Measurements from ENCODE around the gene TCF3. TPM values are rescaled to one million over a fixed set of nuclear protein-coding genes. Genes with fewer than 3 reads are reported as not detected.

TCF3 gene
- total and polyA plus RNA-seq, 10 of the 15 experiments (the other 5 are each of a cell fraction or from before 2014, with no cell fraction given) = 6.7 to 282 (median 70.7) TPM

GRCh38 chr19:1650650-1651567 lies 1.5 kb downstream of the TCF3 start (continued):
- TF ChIP-seq PBX3 (IDR thresholded peaks at IDR 0.05; ENCODE audit: insufficient replicate concordance, low read depth, low read length) = no peak
- no peak for TF ChIP-seq RBBP5 (conservative IDR thresholded peaks at IDR 0.05)
- 0 out of 2 replicates have a peak, but pooled peaks have one; percentile 23 for TF ChIP-seq NFIC (IDR thresholded peaks at IDR 0.05; ENCODE audit: low read depth, low read length)
- TF ChIP-seq SIX5 (IDR thresholded peaks at IDR 0.05; ENCODE audit: low read depth, low read length, severe bottlenecking) = no peak
- TF ChIP-seq CBFB (IDR thresholded peaks at IDR 0.05; ENCODE audit: low read depth) = peak; percentile 45; the same call in 1 of the 2 replicates
- TF ChIP-seq PAX8 (IDR thresholded peaks at IDR 0.05) = no peak
- TF ChIP-seq ZNF24 (IDR thresholded peaks at IDR 0.05) = no peak
- no peak for TF ChIP-seq KAT2A (conservative IDR thresholded peaks at IDR 0.05; ENCODE audit: control insufficient read depth, low read depth, low read length)
- TF ChIP-seq BHLHE40 (IDR thresholded peaks at IDR 0.05; ENCODE audit: borderline replicate concordance in 1 of 2, low read depth in 2 of 2, low read length in 1 of 2) = peak; percentile 6 to 16; a peak in 1 of 4 replicates
- 0 out of 2 replicates have a peak, but pooled peaks have one; percentile 33 for TF ChIP-seq PML (IDR thresholded peaks at IDR 0.05; ENCODE audit: low read length)
- peak; percentile 66; the same call in 1 of the 2 replicates for TF ChIP-seq CHD1 (IDR thresholded peaks at IDR 0.05; ENCODE audit: low read depth, low read length)
- peak; percentile 19 for TF ChIP-seq RAD21 (IDR thresholded peaks at IDR 0.05; ENCODE audit: insufficient read depth, low read depth, low read length)
- peak; percentile 70; the same call in 1 of the 2 replicates for TF ChIP-seq TARDBP (IDR thresholded peaks at IDR 0.05; ENCODE audit: borderline replicate concordance)
- TF ChIP-seq POU2F2 (IDR thresholded peaks at IDR 0.05; ENCODE audit: borderline replicate concordance, low read depth, low read length) = no peak; the same call in 2 of the 3 replicates
- TF ChIP-seq, protein P1, sequence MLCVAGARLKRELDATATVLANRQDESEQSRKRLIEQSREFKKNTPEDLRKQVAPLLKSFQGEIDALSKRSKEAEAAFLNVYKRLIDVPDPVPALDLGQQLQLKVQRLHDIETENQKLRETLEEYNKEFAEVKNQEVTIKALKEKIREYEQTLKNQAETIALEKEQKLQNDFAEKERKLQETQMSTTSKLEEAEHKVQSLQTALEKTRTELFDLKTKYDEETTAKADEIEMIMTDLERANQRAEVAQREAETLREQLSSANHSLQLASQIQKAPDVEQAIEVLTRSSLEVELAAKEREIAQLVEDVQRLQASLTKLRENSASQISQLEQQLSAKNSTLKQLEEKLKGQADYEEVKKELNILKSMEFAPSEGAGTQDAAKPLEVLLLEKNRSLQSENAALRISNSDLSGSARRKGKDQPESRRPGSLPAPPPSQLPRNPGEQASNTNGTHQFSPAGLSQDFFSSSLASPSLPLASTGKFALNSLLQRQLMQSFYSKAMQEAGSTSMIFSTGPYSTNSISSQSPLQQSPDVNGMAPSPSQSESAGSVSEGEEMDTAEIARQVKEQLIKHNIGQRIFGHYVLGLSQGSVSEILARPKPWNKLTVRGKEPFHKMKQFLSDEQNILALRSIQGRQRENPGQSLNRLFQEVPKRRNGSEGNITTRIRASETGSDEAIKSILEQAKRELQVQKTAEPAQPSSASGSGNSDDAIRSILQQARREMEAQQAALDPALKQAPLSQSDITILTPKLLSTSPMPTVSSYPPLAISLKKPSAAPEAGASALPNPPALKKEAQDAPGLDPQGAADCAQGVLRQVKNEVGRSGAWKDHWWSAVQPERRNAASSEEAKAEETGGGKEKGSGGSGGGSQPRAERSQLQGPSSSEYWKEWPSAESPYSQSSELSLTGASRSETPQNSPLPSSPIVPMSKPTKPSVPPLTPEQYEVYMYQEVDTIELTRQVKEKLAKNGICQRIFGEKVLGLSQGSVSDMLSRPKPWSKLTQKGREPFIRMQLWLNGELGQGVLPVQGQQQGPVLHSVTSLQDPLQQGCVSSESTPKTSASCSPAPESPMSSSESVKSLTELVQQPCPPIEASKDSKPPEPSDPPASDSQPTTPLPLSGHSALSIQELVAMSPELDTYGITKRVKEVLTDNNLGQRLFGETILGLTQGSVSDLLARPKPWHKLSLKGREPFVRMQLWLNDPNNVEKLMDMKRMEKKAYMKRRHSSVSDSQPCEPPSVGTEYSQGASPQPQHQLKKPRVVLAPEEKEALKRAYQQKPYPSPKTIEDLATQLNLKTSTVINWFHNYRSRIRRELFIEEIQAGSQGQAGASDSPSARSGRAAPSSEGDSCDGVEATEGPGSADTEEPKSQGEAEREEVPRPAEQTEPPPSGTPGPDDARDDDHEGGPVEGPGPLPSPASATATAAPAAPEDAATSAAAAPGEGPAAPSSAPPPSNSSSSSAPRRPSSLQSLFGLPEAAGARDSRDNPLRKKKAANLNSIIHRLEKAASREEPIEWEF (IDR thresholded peaks at IDR 0.05; ENCODE audit: insufficient replicate concordance, low read depth, low read length) = no peak
- TF ChIP-seq, protein P2, sequence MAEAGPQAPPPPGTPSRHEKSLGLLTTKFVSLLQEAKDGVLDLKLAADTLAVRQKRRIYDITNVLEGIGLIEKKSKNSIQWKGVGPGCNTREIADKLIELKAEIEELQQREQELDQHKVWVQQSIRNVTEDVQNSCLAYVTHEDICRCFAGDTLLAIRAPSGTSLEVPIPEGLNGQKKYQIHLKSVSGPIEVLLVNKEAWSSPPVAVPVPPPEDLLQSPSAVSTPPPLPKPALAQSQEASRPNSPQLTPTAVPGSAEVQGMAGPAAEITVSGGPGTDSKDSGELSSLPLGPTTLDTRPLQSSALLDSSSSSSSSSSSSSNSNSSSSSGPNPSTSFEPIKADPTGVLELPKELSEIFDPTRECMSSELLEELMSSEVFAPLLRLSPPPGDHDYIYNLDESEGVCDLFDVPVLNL (IDR thresholded peaks at IDR 0.05; ENCODE audit: low read depth, low read length) = no peak
- TF ChIP-seq ZNF217 (IDR thresholded peaks at IDR 0.05) = no peak
- no peak for TF ChIP-seq CEBPB (IDR thresholded peaks at IDR 0.05; ENCODE audit: borderline replicate concordance in 1 of 2, low read depth in 2 of 2, low read length in 2 of 2)

Data from GM12878 (cell line).